NCI-H510A treated with DMSO at 0.1 percent for 48 hours (cell line): ENCODE measurements around the gene NPSR1.
"Not testable (repeated sequence)": the region's sequence is repeated elsewhere in the genome, so short reads cannot be mapped to it uniquely, and the experiment has no call there.

Experiments used
- DNase-seq: peaks from one replicate; lab custom pipeline; 2025; lab: John Stamatoyannopoulos, UW

NPSR1 gene

DNA sequence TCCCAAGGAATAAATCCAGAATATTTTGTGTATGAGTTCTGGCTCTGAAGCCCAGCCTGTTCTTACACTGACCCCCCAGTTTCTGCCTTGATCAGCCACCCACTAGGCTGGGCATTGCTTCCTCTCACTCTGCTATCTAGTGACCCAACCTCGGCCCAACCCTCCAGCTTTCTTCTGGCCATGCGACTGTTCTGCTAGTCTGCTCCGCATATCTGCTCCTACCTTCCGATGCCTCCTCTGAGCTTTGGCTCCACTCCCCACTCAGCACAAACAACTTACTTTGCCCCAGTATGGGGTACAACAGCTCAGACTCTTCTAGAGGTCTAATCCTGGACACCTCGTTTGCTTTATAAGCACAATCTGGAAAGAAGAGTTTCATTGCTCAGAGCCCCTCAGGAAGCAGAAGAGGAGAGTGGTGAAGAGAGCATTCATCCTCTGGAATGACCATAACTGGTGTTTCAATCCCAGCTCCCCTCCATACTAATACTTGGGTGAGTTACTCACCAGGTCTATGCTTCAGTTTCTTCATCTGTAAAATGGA, 99.6 kb downstream of the NPSR1 start:
- no peak for DNase-seq

DNA sequence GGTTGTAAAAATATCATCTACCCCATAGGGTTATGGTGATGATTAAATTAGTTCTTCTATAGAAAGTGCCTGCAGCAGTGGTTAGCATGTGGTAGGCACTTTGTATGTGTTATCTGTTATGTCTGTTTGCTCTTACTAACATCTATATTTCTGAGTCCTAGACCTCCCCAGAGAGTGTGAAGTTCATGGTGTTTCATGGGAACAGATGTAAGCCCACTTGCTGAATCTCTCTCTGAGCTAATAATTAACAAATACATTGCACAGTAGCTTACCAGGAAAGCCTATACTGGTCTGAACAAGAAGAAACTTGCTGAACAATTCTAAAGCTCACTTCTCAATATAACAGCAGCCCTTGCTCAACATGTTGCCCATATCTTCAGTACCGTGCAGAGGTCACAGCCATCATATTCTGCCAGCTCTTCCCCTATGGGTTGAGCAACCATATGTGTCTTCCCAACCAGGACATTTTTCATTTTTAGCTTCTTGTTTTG, 100.1 kb downstream of the NPSR1 start:
- DNase-seq = no peak

DNA sequence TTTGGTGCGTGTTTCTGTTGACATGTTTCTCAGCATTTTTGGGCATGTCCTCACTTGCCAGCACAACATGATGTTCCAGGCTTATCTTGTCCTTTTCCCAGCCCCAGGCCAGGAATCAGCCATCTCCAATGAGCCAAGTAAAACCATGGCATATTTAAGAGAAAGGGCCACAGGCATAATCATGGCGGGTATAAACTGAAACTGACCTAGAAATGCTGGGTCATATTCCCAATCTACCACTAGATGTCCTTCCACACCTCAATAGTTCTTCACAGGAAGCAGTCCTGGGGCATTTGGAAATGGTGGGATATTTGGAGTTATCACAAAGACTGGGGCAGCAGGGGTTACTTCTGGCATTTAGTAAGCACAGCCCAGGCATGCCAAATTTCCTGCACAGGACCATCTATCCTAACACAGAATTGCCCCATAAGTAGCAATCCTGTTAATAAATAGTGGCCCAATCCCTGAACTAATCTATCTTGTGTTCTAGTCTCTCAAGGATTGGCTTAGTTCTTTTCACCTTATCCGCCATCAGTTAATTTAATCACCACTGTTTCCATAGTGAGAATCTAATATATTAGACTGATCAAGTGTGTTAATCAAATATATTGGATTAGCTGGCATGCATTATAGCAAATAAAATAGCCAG, 101.6 kb downstream of the NPSR1 start:
- DNase-seq = peak; percentile 22

DNA sequence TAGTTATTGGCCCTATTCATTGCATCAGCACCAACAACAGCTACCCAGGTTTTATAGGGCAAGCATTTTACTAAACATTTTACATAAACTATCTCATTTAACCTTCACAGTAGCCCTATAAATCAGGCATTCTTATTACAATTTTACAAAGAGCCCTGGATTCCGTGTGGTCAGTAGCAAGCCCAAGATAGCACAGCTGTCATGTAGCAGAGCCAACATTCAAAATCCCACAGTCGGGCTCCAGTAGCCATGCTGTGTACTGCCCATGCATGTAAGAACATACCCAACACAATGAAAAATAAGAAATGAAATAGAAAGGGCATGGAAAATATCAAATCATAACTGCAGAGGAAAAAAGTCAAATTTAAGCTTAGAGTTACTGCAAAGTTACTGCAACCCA, 102.3 kb downstream of the NPSR1 start:
- no peak for DNase-seq

DNA sequence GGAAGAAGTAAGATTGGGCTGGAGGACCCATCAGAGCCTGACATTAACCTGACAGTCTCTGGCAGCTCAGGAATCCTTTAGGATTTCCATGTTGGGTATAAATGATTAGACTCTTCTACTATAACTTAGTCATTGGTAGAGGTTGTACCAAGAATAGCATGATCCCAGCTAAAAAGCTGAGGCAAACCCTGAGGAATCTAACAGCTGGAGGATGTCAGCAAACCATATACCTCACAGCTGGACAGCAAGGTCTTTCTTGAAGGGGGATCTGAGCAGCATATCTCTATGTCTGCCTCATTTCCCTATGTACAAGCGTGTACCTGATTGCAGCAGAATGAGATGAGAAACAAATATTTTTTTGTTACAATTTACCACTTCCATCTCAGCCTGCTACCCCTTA, 103.2 kb downstream of the NPSR1 start:
- no peak for DNase-seq

DNA sequence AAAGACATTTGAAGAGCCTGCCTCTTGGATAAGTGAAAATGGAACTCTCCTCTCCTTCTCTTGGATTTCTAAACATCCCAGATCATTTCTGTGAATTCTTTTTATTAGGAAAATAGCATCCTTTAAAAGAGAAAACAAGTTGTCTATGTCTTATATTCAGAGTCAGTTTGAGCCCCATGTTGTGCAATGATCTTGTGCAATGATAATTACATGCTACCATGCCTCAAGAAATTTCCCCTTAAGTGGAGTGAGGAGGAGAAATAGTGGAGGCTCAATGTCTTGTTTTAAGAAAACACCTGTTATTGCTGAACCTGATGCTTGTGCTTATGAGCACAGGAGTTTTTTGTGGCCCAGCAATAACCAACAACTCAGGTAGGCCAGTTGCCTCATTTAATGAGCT, 103.6 kb downstream of the NPSR1 start:
- no peak for DNase-seq

DNA sequence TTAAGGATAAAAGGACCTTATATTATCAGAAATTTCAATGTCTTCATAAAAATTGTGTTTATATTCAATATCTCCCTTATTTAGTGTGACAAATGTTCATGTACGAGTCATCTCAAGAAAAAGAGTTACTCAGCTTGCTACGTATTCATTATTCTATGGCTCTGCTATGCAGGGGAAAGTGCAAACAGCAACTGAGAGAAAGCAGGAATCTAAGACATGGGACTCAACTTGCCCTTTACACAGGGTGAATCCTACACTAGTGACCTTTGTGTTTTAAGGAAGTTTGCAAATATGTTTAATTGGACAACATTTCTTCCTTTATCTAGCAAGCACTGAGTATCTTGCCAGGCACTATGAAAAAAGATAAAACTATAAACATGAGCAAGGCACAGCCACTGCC, 104.7 kb downstream of the NPSR1 start:
- no peak for DNase-seq

DNA sequence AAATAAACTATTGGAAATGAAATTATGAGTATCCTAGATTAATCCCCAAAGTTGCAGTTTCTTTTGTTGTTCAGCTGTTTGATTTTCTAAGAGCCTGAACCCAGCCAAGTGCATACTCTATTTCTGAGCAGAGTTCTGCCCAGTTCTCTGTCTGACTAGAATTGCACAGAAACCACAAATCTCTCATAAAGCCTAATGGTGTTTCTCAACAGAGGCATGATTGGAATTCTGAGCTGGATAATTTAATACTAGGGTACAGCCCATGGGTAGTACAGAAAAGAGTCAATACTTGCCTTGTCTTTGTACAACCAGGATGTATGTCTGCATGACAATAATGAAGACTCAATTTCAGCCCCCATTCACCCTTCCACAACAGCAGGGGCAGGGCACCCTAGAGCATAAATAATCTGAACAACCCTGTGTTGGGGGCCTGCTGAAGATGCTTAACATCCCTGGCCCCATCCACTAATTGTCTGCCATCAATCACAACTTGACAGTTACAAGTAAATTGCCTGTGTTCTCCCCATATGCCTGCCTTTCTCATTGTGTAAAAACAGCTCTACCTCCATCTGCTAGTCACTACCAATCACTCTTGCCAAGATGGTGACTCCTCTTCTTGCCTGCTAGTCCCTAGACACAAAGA, 114.4 kb downstream of the NPSR1 start:
- DNase-seq = no peak

DNA sequence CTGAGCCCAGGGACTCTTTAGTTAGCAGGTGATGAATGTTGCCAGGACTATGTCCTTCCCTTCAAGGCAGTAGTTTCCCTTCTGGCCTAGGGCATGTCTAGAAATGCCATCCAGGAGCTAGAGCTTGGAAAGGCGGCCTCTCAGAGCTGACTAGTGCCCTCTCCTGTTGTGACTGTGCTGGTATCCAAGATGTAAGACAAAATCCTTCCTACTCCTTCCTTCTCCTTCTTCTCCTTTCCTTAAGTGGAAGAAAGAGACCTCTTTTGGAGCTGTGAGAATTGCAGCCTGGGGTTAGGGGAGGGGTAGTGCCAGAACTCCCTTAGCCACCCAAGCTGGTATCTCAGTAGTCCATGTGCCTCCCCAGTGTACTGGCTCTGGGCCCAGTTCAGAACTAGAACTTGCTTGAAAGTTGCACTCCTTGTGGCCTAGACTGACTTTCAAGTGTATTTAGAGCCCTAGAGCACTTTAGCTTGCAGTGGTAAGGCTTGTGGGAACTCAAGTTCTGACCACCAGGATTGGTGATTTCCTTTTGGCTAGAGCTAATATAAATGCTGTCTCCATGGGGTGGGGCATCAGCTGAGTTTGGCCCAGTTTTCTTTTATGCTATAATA, 118.8 kb downstream of the NPSR1 start:
- DNase-seq = no peak

DNA sequence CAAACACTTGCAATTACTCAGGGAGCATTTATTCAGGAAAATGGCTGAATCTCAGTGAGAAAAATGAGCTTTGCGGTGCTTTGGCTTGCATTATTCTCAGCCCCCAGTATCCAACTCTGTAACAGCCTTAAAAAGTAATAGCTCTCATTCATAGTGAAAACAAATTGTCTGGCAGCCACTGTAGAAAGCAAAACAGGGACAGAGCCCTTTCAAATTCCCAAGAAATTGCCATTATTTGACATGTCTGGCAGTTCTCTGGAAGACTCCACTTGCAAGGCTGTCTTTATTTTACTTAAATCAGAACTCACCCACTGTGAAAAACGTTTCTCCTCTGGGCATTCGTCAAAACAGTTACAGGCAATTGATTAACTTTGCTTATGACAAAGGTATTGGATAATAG, 122.5 kb downstream of the NPSR1 start:
- no peak for DNase-seq

DNA sequence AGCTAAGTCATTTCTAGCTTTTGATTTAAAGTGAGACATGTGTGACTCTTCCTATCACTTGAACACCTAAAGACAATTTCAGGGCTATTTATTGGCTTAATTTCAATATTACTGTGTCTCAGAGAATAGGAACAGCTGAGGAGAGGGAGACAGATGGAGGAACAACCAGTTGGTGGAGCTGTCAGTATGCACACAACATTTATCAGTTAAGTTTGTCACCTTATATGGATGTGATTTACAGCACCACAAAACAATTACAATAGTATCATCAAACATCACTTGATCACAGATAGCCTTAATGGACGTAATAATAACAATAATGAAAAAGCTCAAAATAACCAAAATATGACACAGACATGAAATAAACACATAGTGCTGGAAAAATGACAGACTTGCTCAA, 129.6 kb downstream of the NPSR1 start:
- no peak for DNase-seq

DNA sequence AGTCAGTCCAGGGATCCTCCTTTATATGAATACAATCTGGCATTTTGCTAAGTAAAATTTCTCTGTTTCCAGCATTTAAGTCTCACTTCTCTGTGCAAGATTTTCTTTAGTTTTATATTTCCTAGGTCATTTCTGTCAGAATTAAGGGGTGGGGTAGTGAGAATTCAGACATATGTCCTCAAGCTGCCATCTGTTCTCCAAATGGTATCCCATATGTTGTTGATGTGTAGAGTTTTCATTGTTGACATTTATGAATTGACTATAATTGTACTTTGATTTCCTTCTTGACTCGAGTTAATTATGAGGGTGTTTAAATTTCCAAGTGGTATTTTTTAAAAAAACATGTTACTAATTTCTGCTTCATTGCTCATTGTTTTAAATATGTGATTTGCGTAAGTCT, 148.8 kb downstream of the NPSR1 start:
- no peak for DNase-seq

DNA sequence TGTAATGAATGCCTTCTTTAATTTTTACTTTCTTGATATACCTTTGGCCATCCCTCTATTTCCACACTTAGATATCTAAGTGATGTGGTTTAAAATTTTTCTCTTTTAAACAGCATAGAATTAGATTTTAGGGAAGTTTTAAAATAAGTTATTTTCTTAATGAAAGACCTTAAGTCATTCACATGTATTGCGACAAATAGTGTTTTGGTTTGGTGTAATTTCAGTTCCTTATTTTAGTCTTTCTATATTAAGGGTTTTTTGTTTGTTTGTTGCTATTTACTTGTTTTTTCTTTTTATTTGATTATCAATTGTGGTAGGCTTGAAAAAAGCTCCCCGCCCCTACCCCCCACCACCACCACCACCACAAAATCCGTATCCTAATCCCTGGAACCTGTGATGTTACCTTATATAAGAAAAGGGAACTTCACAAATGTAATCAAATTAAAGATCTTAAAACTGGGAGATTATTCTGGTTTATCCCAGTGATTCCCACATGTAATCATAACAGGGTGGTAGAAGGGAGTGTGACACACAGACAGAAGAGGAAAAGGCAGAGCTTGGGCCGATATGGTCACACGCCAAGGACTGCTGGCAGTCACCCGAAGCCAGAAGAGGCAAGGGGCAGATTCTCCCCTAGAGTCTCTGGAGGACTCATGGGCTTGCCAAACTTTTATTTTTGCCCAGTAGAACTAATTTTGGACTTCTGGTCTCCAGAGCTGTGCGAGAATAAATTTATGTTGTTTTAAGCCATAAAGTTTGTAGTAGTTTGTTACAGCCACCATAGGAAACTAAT, 149.7 kb downstream of the NPSR1 start:
- no peak for DNase-seq

DNA sequence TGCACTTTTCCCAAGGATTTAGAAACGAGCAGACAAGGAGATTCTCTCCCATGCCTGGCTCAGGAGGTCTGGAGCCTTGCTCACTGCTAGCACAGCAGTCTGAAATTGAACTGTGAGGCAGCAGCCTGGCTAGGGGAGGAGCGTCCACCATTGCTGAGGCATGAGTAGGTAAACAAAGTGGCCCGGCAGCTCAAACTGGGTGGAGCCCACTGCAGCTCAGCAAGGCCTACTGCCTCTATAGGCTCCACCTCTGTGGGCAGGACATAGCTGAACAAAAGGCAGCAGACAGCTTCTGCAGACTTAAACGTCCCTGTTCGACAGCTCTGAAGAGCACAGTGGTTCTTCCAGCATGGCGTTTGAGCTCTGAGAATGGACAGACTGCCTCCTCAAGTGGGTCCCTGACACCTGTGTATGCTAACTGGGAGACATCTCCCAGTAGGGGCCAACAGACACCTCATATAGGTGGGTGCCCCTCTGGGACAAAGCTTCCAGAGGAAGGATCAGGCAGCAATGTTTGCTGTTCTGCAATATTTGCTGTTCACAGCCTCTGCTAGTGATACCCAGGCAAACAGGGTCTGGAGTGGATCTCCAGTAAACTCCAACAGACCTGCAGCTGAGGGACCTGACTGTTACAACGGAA, 156.3 kb downstream of the NPSR1 start:
- DNase-seq = not testable (repeated sequence)

DNA sequence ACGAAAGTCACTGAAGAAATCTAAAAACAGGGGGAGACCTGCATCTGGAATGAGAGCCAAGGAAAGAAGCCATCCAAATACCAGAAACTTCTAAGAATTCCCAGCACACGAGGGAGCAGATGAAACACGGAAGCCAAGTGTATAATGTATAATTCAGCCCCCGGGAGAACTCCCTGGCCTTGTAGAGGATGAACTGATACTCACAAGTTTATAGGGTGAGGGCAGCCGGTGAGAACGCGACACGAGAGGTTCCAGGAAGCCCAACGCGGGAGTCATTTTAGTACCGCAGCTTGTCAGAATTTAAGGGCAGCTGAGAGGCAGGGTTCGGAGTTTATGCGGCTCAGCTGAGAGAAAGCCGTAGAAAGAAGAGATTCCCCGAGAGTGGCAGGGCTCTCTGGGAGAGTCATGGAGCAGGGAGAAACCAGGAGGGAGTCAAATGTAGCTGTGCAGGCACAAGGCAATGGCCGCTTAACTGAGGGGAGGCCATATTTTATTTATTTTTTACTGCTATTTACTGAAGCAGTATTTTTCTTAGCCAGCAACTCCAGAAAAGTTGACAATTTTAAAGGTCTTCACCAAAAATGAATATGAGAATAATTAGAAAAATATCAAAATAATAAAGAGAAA, 164.0 kb downstream of the NPSR1 start:
- no peak for DNase-seq

DNA sequence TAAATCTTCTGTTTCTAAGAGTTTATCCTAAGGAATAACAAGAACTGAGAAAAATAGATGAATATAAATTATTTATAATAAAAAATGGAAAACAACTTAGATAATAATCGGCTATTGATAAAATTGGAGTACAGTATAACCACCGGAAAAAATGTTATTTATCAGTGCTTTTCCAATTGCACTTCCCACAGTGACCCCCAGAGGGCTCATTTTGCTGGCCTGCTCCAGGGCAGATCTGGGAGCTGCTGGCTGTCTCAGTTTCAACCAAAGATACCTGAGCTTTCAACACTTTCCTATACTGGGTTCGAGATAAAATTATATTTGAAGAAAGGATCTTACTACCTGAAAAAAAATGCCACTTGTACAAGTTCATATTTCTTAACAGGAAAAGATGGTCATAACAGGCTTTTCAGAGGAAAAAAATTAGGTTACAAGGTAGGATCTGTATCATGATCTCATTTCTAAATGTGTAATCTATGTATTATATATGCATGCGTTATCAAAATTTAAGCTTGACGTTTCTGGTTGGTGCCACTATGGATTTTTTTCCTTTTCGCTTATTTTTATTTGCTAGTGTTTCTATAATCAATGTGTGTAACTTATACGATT, 165.7 kb downstream of the NPSR1 start:
- peak; percentile 32 for DNase-seq

DNA sequence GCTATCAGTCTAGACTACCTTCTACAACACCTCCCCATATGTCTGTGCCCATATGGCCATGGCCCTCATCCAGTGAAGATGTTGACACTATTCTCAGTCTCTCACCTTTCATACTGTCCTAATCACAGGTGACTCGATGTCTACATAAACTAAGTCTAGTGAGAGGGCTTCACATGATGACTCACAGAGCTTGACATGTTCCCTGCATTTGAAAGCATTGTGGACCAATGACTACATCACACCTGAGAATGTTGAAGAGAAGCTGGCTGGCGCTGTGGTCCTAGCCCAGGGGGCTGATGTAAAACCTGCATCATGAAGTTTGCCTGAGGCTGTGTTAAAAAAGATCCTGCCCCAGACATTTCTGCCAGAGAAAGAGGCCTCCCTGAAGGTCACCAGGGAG, 167.2 kb downstream of the NPSR1 start:
- no peak for DNase-seq

DNA sequence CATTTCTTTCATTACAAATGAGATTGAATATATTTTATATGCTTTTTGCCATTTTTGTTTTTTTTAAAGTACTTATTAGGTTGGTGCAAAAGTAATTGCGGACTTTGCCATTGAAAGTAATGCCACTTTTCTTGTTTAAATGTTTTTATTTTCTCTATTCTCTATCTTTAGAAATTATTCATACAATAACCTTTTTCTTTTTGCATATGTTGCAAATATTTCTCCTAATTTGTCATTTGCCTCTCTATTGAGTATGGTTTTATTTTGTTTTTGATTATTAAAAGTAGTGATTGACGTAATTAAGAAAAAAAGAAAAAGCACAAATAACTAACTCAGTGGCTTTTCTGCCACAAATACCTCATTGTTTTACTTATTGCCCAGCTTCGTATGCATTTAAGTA, 172.4 kb downstream of the NPSR1 start:
- DNase-seq = no peak

DNA sequence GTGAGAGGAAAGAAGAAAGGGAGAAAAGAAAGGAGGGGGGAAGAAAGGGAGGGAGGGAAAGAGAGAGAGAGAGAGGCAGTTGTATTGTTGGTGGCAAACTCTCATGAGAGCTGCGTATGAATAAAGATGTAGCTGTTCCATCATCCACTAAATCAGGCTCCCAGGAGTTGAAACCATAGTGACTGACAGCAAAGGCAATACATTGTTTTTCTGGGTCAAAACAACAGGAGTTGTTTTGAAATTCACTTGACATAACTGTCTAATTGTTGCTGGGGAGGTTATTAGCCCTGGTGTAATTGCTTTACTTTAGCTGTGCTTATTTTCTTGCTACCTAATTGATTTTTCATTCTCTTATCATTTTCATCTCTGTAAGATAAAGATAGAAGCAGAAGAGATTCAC, 173.4 kb downstream of the NPSR1 start:
- DNase-seq = no peak

DNA sequence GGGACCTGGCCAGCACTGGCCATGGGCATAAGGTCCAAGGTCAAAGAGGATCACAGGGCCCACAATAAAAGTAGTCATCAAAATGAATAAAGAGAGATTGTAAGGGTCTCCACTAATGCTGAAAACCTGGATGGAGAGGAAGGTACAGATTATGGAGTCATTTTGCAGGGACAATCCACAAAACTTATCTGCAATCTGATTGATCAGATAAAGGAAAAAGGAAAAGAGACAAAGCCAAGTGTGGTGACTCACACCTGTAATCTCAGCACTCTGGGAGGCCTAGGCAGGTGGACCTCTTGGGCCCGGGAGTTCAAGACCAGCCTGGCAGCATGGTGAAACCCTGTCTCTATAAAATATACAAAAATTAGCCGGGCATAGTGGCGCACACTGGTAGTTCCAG, 174.0 kb downstream of the NPSR1 start:
- no peak for DNase-seq
